HepG2 (cell line): ENCODE results near the gene VPS37D. TPM values are rescaled to one million over a fixed set of nuclear protein-coding genes. Genes with fewer than 3 reads are reported as not detected.

ENCODE experiments used
- ATF7 ChIP-seq, 2 experiments: fragments of 450-650 bp in 1 of 2; sonication (generic) in 1 of 2; formaldehyde crosslinking in 1 of 2; IDR thresholded peaks; 2 replicates each; pipeline versions ENCODE4 v1.4.0 to v1.6.1; 2016 to 2020; ENCODE audit warnings: antibody characterized with exemption in 1 of 2, mild to moderate bottlenecking in 1 of 2, missing genetic modification reagents in 1 of 2
- CEBPZ ChIP-seq: IDR thresholded peaks from 2 replicates; pipeline ENCODE4 v1.6.1; 2012; ENCODE audit warnings: low read length, improper control_type of control experiment
- CENPX ChIP-seq: sonication (generic); formaldehyde crosslinking; IDR thresholded peaks from 2 replicates; pipeline ENCODE4 v1.9.0; 2021; ENCODE audit warnings: mild to moderate bottlenecking, missing genetic modification reagents, moderate library complexity
- EED ChIP-seq: sonication (generic); formaldehyde crosslinking; IDR thresholded peaks from 2 replicates; pipeline ENCODE4 v1.5.0; 2020; ENCODE audit warnings: mild to moderate bottlenecking, missing genetic modification reagents
- ERF ChIP-seq: IDR thresholded peaks from 2 replicates; pipeline ENCODE4 v1.6.1; 2018; ENCODE audit warnings: missing biosample characterization, missing genetic modification reagents
- FOXP1 ChIP-seq, 2 experiments: fragments of 450-650 bp in 1 of 2; IDR thresholded peaks; 2 replicates each; pipeline ENCODE4 v1.6.1; 2017 to 2018; ENCODE audit warnings: antibody characterized with exemption in 1 of 2
- IRF1 ChIP-seq: sonication (generic); formaldehyde crosslinking; IDR thresholded peaks from 2 replicates; pipeline ENCODE4 v1.4.0; 2020; ENCODE audit warnings: low read depth, mild to moderate bottlenecking, missing genetic modification reagents
- KDM1A ChIP-seq: IDR thresholded peaks from 2 replicates; pipeline ENCODE4 v1.6.1; 2016; ENCODE audit warnings: missing compliant biosample characterization
- MAZ ChIP-seq, 2 experiments: sonication (generic) in 1 of 2; formaldehyde crosslinking in 1 of 2; IDR thresholded peaks; 2 replicates each; pipeline versions ENCODE4 v1.5.0 to v1.6.1; 2012 to 2020; ENCODE audit warnings: low read depth in 2 of 2, mild to moderate bottlenecking in 2 of 2, borderline replicate concordance in 1 of 2, improper control_type of control experiment in 1 of 2, low read length in 1 of 2, missing genetic modification reagents in 1 of 2, moderate library complexity in 1 of 2
- PHF21A ChIP-seq: sonication (generic); formaldehyde crosslinking; IDR thresholded peaks from 2 replicates; pipeline ENCODE4 v1.5.0; 2020; ENCODE audit warnings: mild to moderate bottlenecking, missing genetic modification reagents
- RARG ChIP-seq: sonication (generic); formaldehyde crosslinking; IDR thresholded peaks from 2 replicates; pipeline ENCODE4 v1.4.0; 2020; ENCODE audit warnings: low read depth, mild to moderate bottlenecking, missing genetic modification reagents
- RBAK ChIP-seq: sonication (generic); formaldehyde crosslinking; IDR thresholded peaks from 2 replicates; pipeline ENCODE4 v1.5.1; 2020; ENCODE audit warnings: mild to moderate bottlenecking, missing genetic modification reagents
- RNF2 ChIP-seq: fragments of 450-650 bp; conservative IDR thresholded peaks from 2 replicates; pipeline ENCODE4 v1.6.1; 2016; ENCODE audit warnings: low read depth
- SIX4 ChIP-seq: sonication (generic); formaldehyde crosslinking; IDR thresholded peaks from 2 replicates; pipeline ENCODE4 v1.4.0; 2020; ENCODE audit warnings: missing genetic modification reagents
- ZNF10 ChIP-seq: sonication (generic); formaldehyde crosslinking; IDR thresholded peaks from 2 replicates; pipeline ENCODE4 v1.4.0; 2020; ENCODE audit warnings: mild to moderate bottlenecking, low read depth, missing genetic modification reagents, borderline replicate concordance
- ZNF235 ChIP-seq: sonication (generic); formaldehyde crosslinking; IDR thresholded peaks from 2 replicates; pipeline ENCODE4 v1.8.1; 2023; ENCODE audit warnings: mild to moderate bottlenecking, missing genetic modification reagents, borderline replicate concordance
- ZNF260 ChIP-seq: sonication (generic); formaldehyde crosslinking; IDR thresholded peaks from 2 replicates; pipeline ENCODE4 v1.4.0; 2020; ENCODE audit warnings: missing genetic modification reagents, low read depth, mild to moderate bottlenecking, borderline replicate concordance
- ZNF30 ChIP-seq: sonication (generic); formaldehyde crosslinking; IDR thresholded peaks from 2 replicates; pipeline ENCODE4 v1.5.0; 2020; ENCODE audit warnings: mild to moderate bottlenecking, missing genetic modification reagents
- ZNF576 ChIP-seq: sonication (generic); formaldehyde crosslinking; IDR thresholded peaks from 2 replicates; pipeline ENCODE4 v1.4.0; 2020; ENCODE audit warnings: mild to moderate bottlenecking, missing genetic modification reagents
- ZNF781 ChIP-seq: sonication (generic); formaldehyde crosslinking; IDR thresholded peaks from 2 replicates; pipeline ENCODE4 v1.5.1; 2020; ENCODE audit warnings: borderline replicate concordance, mild to moderate bottlenecking, missing genetic modification reagents; ENCODE audit errors: not compliant biosample characterization
- ZNF782 ChIP-seq: sonication (generic); formaldehyde crosslinking; IDR thresholded peaks from 2 replicates; pipeline ENCODE4 v1.4.0; 2020; ENCODE audit warnings: missing genetic modification reagents, mild to moderate bottlenecking, borderline replicate concordance
- polyA plus RNA-seq, 8 experiments: library from polyadenylated mRNA; depleted of rRNA in 3 of 8; stranded (reverse) in 7 of 8; unstranded in 1 of 8; fragments of >200 nt; fragmentation: Illumina TruSeq in 4 of 8; extraction: Trizol in 4 of 8; gene quantifications; 2 replicates each; pipeline versions ENCODE4 v1.2.1 to v1.2.3, GENCODE V29; 2011 to 2016; ENCODE audit warnings: low read depth in 4 of 8, missing spikeins in 1 of 8, mixed read lengths in 1 of 8; ENCODE audit not compliant: insufficient read depth in 1 of 8
- total RNA-seq, 5 experiments: library from RNA; depleted of rRNA; stranded (reverse); fragments of >200 nt; fragmentation: Illumina TruSeq; extraction: Trizol; gene quantifications; 2 replicates each; pipeline ENCODE4 v1.2.3, GENCODE V29; 2016; ENCODE audit warnings: low read depth in 1 of 5

Gene VPS37D
- total and polyA plus RNA-seq, 2 of the 13 experiments (the other 11 are each of a cell fraction or from before 2014, with no cell fraction given): 3.8 to 6.3 TPM

DNA sequence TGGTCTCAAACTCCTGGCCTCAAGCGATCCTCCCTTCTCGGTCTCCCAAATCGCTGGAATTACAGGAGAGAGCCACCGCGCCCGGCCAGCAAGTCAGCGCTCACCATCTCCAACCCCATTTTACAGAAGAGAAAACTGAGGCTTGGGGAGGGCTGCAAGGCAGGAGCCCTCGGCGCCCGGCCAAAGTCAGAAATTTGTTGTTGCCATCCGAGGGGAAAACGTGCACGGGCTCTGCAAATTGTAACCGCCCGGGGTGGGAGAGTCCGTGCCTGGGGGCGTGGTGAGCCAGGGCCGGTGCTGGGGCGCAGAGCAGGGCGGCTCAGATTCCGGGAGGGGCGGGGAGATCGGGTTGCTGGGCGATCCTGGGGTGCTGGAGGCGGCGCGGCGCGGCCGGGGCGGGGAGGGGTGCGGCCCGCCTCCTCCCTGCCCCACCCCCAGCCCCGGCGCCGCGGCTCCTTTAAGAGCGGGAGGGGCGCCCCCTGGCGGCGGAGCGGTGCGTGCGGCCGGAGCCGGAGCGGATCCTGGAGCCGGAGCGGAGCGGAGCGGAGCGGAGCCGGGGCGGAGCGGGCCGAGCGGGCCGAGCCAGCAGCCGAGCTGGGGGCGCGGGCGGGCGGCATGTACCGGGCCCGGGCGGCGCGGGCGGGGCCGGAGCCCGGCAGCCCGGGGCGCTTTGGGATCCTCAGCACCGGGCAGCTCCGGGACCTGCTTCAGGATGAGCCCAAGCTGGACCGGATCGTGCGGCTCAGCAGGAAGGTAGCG, at the start of gene VPS37D (continued):
- TF ChIP-seq ATF7 (IDR thresholded peaks at IDR 0.05) (no peak), ATF7 (CRISPR knock-in tag; IDR thresholded peaks at IDR 0.05) (no peak), PHF21A (0 out of 2 replicates have a peak, but pooled peaks have one; percentile 35), RBAK (CRISPR knock-in tag) (no peak), KDM1A (peak; percentile 98), ZNF235 (CRISPR knock-in tag) (no peak), ZNF782 (CRISPR knock-in tag) (no peak), IRF1 (CRISPR knock-in tag) (no peak), EED (CRISPR knock-in tag) (no peak), CEBPZ (no peak), ZNF30 (CRISPR knock-in tag) (no peak), MAZ (IDR thresholded peaks at IDR 0.05; ENCODE audit: borderline replicate concordance, low read depth, low read length) (peak; percentile 74), MAZ (CRISPR knock-in tag; IDR thresholded peaks at IDR 0.05; ENCODE audit: low read depth) (peak; percentile 45; the same call in 1 of the 2 replicates), RNF2 (no peak), ZNF781 (no peak), SIX4 (CRISPR knock-in tag) (0 out of 2 replicates have a peak, but pooled peaks have one; percentile 18), RARG (CRISPR knock-in tag) (no peak), ZNF260 (CRISPR knock-in tag) (no peak), FOXP1 (IDR thresholded peaks at IDR 0.05) (no peak), FOXP1 (CRISPR knock-in tag; IDR thresholded peaks at IDR 0.05) (no peak), CENPX (CRISPR knock-in tag) (no peak), ZNF576 (CRISPR knock-in tag) (no peak), ERF (CRISPR knock-in tag) (0 out of 2 replicates have a peak, but pooled peaks have one; percentile 30), ZNF10 (CRISPR knock-in tag) (no peak)
